H7 (cell line): ENCODE measurements around the gene MLLT6. TPM values are rescaled to one million over a fixed set of nuclear protein-coding genes. Genes with fewer than 3 reads are reported as not detected.

ENCODE experiments used
- DNase-seq: peaks from one replicate; pipeline ENCODE4 v3.0.0; 2012
- H3K27me3 ChIP-seq: 2 replicates; pipeline ENCODE4 v1.6.0; 2011; ENCODE audit warnings: mild to moderate bottlenecking, low read length; ENCODE audit not compliant: control insufficient read depth, insufficient read depth
- H3K36me3 ChIP-seq: replicated peaks from 2 replicates; pipeline ENCODE4 v1.5.1; 2011; ENCODE audit warnings: low read length; ENCODE audit not compliant: control insufficient read depth, insufficient read depth
- H3K4me3 ChIP-seq: 2 replicates; pipeline ENCODE4 v1.5.1; 2011; ENCODE audit warnings: low read depth, mild to moderate bottlenecking, control low read depth, low read length, moderate library complexity; ENCODE audit not compliant: insufficient read depth
- total RNA-seq: library from RNA; depleted of rRNA; stranded (reverse); fragments of >200 nt; shearing (Covaris generic); gene quantifications from 2 replicates; pipeline ENCODE4 v1.2.3, GENCODE V29; 2014

Gene MLLT6
- total RNA-seq, 1 experiment from 2014 or later = 17.8 TPM

DNA sequence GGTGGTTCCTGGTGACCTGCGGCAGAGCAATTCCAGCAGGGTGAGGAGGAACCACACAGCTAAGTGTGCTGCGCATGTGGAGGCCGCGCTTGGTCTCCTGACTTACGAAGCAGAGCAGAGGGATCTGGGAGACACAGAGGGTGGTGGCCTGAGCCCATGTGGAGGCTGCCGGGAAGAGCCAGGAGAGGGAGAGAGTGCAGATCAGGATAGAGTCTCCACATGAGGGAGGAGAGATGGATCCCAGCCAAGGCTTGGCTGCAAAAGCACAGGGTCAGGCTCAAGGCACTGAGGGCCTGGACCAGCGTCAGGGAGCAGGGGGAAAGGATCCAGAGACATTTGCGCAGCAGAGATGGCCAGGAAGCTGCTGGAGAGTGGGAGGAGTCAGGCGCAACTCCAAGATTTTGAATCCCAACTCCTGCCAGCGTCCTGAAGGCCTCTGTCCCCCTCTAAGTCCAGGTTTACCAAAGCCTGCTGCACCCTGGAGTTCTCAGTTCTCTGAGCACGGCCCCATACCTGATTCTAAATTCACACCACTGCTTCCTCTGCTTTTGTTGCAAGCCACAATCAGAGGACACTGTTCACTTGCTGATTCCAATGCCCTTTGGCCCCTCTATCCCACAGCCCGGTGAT, 11.3 kb upstream of the MLLT6 start:
- Histone ChIP-seq H3K36me3 (no peaks in the 10 kb centered on the region), H3K4me3 (no peak overlapping the region)

DNA sequence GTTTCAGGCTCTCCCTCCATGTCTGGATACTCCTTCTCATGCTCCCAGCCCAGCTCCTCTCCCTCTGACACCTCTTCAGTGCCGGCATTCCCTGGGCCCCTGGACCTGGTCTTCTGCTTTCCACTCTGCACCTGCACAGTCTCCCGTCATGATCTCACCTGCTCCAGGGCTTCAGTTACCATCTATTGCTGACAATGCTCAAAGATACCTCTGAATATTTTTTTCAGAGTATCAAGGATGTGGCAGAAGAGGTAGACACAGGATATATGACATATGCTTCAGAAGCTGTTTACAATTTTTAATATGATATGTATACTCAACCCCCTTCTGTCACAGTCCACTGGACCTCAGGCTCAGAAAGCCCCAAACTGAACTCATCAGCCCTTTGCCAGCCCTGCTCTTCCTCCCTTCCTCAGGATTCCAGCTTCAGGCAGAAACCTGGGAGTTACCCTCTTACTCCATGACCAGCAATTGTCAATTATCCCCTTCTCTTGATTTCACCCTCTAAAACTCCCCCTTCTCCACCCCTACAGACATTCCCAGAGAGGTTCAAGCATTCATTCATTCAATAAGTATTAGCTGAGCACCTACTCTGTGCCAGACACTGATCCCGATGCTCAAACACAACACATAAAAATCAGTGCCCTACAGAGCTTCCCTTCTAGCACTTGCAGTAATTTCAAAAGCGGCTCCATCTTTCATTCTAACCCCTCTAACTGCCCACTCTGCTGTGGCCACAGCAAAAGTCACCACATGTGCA, 7.8 kb upstream of the MLLT6 start:
- Histone ChIP-seq H3K36me3 (no peaks in the 10 kb centered on the region), H3K27me3 (peaks cover 41% of the 10 kb centered on the region), H3K4me3 (no peak overlapping the region)
- DNase-seq = no peak

More for the DNA sequence above, 11.3 kb upstream of the MLLT6 start:
- no peak for DNase-seq
- H3K27me3 ChIP-seq = peaks cover 10% of the 10 kb centered on the region; the same call in 1 of the 2 replicates

DNA sequence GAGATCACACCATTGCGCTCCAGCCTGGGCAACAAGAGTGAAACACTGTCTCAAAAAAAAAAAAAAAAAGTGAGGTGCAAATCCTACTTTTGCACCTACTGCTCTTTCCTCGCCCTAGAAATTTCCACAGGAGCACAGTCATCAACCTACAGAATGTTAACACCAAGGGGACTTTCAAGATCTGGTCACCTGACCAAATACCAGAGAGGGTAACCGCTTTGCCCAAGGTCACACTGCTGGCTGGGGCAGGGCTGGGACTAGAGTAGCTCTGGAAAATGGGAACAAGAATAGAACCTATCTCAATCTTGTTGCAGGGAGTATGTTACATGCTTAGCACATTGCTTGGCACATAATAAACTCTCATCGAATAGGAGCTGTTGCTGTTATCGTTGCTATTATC, 6.3 kb upstream of the MLLT6 start:
- peaks cover 54% of the 10 kb centered on the region for H3K27me3 ChIP-seq

GRCh38 chr17:38701504-38702165, 3.4 kb upstream of the MLLT6 start:
- peak; percentile 34 for DNase-seq
- H3K36me3 ChIP-seq = no peaks in the 10 kb centered on the region
- peak overlapping the region; percentile 60 for H3K4me3 ChIP-seq
- H3K27me3 ChIP-seq = peaks cover 68% of the 10 kb centered on the region

More for the DNA sequence above, 6.3 kb upstream of the MLLT6 start:
- no peak overlapping the region for H3K4me3 ChIP-seq
- no peak for DNase-seq
- H3K36me3 ChIP-seq = no peaks in the 10 kb centered on the region

GRCh38 chr17:38702166-38702915, 2.7 kb upstream of the MLLT6 start:
- Histone ChIP-seq H3K4me3 (peak overlapping the region; percentile 60), H3K27me3 (peaks cover 71% of the 10 kb centered on the region), H3K36me3 (no peaks in the 10 kb centered on the region)
- peak; percentile 94 for DNase-seq

- peak overlapping the region; percentile 60 for H3K4me3 ChIP-seq
- peak; percentile 60 for DNase-seq
- peaks cover 76% of the 10 kb centered on the region for H3K27me3 ChIP-seq
- no peaks in the 10 kb centered on the region for H3K36me3 ChIP-seq
Observed at GRCh38 chr17:38702916-38703741, 1.9 kb upstream of the MLLT6 start.

GRCh38 chr17:38703742-38704605, 1.1 kb upstream of the MLLT6 start:
- peaks cover 75% of the 10 kb centered on the region for H3K27me3 ChIP-seq
- H3K36me3 ChIP-seq = no peaks in the 10 kb centered on the region
- peak overlapping the region; percentile 42 for H3K4me3 ChIP-seq
- DNase-seq = peak; percentile 99

DNA sequence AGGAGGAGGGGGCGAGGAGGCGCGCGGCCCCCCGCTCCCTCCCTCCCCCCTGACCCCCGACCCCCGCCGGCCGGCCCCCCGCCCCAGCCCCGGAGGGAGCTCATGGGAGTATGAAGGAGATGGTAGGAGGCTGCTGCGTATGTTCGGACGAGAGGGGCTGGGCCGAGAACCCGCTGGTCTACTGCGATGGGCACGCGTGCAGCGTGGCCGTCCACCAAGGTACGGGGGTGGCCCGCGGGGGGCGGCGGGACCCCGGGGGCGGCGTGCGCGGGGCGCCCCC, 390 bp downstream of the MLLT6 start:
- H3K27me3 ChIP-seq = peaks cover 62% of the 10 kb centered on the region
- H3K36me3 ChIP-seq = no peaks in the 10 kb centered on the region
- peak; percentile 91 for DNase-seq
- H3K4me3 ChIP-seq = peak overlapping the region; percentile 42

- Histone ChIP-seq H3K27me3 (peaks cover 57% of the 10 kb centered on the region), H3K36me3 (no peaks in the 10 kb centered on the region), H3K4me3 (peak overlapping the region; percentile 42)
- peak; percentile 89 for DNase-seq
Observed at GRCh38 chr17:38705803-38706504, 881 bp downstream of the MLLT6 start.

- Histone ChIP-seq H3K36me3 (no peaks in the 10 kb centered on the region), H3K4me3 (peak overlapping the region; percentile 42), H3K27me3 (peaks cover 50% of the 10 kb centered on the region)
- DNase-seq = peak; percentile 63
Observed at GRCh38 chr17:38706505-38707216, 1.6 kb downstream of the MLLT6 start.

GRCh38 chr17:38707678-38708351, 2.7 kb downstream of the MLLT6 start:
- Histone ChIP-seq H3K4me3 (peak overlapping the region; percentile 10; the same call in 1 of the 2 replicates), H3K27me3 (peaks cover 40% of the 10 kb centered on the region), H3K36me3 (no peaks in the 10 kb centered on the region)
- peak; percentile 52 for DNase-seq
